Ishikawa (cell line): ENCODE data around the gene H3-3A.

Experiments
- CREB1 ChIP-seq: IDR thresholded peaks from 2 replicates; pipeline ENCODE4 v1.6.1; 2012; ENCODE audit warnings: low read depth
- EGR1 ChIP-seq: IDR thresholded peaks from 2 replicates; pipeline ENCODE4 v1.6.1; 2012
- RAD21 ChIP-seq: IDR thresholded peaks from 2 replicates; pipeline ENCODE4 v1.6.1; 2012; ENCODE audit warnings: low read depth
- TAF1 ChIP-seq: IDR thresholded peaks from 2 replicates; pipeline ENCODE4 v1.6.1; 2012; ENCODE audit warnings: low read depth, mild to moderate bottlenecking
- TEAD4 ChIP-seq: IDR thresholded peaks from 2 replicates; pipeline ENCODE4 v1.6.1; 2012
- TF ChIP-seq, protein P1 (sequence below): IDR thresholded peaks from 2 replicates; pipeline ENCODE4 v1.6.1; 2012
- TF ChIP-seq, protein P2 (sequence below): IDR thresholded peaks from 2 replicates; pipeline ENCODE4 v1.6.1; 2012; ENCODE audit warnings: low read depth, mild to moderate bottlenecking

DNA sequence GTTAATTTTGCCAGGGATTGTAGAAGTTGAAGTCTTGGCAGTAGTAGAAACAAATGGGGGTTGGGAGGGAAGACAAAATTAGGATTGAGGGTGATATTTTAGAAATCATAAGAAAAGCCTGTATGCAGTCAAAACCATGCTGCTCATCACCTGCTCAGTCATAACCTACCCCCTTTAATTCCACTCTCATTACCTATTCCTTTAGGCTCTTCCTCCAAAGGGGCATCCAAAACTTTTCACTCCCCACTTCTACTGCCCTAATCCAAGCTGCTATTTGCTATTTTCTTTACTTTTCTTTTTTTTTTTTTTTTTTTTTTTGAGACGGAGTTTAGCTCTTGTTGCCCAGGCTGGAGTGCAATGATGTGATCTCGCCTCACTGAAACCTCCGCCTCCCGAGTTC, 11.5 kb downstream of the H3-3A start:
- TF ChIP-seq, protein P1, sequence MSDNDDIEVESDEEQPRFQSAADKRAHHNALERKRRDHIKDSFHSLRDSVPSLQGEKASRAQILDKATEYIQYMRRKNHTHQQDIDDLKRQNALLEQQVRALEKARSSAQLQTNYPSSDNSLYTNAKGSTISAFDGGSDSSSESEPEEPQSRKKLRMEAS = no peak
- no peak for TF ChIP-seq TAF1
- no peak for TF ChIP-seq EGR1
- TF ChIP-seq, protein P2, sequence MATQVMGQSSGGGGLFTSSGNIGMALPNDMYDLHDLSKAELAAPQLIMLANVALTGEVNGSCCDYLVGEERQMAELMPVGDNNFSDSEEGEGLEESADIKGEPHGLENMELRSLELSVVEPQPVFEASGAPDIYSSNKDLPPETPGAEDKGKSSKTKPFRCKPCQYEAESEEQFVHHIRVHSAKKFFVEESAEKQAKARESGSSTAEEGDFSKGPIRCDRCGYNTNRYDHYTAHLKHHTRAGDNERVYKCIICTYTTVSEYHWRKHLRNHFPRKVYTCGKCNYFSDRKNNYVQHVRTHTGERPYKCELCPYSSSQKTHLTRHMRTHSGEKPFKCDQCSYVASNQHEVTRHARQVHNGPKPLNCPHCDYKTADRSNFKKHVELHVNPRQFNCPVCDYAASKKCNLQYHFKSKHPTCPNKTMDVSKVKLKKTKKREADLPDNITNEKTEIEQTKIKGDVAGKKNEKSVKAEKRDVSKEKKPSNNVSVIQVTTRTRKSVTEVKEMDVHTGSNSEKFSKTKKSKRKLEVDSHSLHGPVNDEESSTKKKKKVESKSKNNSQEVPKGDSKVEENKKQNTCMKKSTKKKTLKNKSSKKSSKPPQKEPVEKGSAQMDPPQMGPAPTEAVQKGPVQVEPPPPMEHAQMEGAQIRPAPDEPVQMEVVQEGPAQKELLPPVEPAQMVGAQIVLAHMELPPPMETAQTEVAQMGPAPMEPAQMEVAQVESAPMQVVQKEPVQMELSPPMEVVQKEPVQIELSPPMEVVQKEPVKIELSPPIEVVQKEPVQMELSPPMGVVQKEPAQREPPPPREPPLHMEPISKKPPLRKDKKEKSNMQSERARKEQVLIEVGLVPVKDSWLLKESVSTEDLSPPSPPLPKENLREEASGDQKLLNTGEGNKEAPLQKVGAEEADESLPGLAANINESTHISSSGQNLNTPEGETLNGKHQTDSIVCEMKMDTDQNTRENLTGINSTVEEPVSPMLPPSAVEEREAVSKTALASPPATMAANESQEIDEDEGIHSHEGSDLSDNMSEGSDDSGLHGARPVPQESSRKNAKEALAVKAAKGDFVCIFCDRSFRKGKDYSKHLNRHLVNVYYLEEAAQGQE = no peak
- no peak for TF ChIP-seq RAD21
- no peak for TF ChIP-seq TEAD4
- TF ChIP-seq CREB1 = no peak
